WI38 (cell line): ENCODE measurements around the gene URB2.

Experiments used
- H3K4me3 ChIP-seq: 2 replicates; pipeline ENCODE4 v1.5.1; 2011; ENCODE audit warnings: low read depth, mild to moderate bottlenecking, control low read depth, low read length
- TF ChIP-seq, protein P1 (sequence below): IDR thresholded peaks from 2 replicates; pipeline ENCODE4 v1.5.1; 2012; ENCODE audit warnings: low read depth, mild to moderate bottlenecking, control low read depth, low read length

The URB2 gene

DNA sequence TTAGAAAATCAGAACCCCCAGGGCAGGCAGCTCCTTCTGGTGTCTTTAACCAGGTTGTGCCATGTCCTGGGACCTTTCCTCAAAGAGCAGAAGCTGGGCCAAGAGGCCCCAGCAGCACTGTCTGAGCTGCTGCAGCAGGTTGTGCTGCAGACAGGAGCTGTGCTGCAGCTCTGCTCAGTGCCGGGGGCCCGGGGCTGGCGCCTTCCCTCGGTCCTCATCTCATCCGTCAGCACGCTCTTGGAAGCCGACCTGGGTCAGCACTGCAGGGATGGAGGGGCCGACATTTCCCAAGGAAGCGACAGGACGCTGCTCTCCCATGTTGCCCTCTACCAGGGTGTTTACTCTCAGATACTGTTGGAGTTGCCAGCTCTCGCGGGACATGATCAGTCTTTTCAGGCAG is 11.7 kb downstream of the URB2 start:
- TF ChIP-seq, protein P1, sequence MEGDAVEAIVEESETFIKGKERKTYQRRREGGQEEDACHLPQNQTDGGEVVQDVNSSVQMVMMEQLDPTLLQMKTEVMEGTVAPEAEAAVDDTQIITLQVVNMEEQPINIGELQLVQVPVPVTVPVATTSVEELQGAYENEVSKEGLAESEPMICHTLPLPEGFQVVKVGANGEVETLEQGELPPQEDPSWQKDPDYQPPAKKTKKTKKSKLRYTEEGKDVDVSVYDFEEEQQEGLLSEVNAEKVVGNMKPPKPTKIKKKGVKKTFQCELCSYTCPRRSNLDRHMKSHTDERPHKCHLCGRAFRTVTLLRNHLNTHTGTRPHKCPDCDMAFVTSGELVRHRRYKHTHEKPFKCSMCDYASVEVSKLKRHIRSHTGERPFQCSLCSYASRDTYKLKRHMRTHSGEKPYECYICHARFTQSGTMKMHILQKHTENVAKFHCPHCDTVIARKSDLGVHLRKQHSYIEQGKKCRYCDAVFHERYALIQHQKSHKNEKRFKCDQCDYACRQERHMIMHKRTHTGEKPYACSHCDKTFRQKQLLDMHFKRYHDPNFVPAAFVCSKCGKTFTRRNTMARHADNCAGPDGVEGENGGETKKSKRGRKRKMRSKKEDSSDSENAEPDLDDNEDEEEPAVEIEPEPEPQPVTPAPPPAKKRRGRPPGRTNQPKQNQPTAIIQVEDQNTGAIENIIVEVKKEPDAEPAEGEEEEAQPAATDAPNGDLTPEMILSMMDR: no peak
- H3K4me3 ChIP-seq: no peak overlapping the region

DNA sequence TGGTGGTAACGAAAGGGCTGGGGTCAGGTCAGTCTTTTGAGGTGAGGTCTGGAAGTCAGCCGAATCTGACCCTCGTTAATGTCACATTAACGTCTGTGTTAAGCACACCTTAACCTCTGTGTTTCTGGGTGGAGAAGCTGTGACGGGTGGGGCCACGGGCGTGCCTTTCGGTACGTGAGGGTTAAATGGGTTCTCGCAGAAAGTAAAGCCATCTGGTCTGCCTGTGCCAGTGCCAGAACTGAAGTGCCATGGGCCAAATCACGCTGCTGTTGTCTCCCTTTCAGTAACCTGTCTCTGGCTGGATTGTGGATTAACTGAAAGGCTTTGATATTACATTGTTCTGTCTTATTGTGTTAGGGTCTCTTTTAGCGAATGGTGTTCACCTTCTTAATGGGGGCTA is 14.4 kb downstream of the URB2 start:
- TF ChIP-seq, protein P1: no peak
- no peak overlapping the region for H3K4me3 ChIP-seq

DNA sequence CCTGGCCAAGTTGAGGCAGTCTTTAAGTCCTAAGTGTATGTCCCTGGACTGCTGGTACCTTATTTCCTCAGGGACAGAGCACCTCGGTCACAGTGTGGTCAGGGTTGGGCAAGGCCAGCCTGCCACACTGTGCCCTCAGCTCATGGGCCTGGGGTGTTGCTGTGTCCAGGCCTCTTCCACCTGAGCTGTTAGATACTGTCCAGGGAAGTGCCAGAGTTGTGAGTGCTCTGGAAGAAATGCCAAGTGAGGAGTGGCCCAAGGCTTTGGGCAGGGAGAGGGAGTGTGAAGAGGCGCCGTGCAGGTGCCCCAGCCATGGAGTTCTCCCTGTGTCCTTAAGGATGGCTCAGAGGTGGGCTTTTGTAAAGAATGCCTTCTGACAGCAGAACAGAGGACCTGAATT is 15.3 kb downstream of the URB2 start:
- no peak overlapping the region for H3K4me3 ChIP-seq
- TF ChIP-seq, protein P1: no peak

DNA sequence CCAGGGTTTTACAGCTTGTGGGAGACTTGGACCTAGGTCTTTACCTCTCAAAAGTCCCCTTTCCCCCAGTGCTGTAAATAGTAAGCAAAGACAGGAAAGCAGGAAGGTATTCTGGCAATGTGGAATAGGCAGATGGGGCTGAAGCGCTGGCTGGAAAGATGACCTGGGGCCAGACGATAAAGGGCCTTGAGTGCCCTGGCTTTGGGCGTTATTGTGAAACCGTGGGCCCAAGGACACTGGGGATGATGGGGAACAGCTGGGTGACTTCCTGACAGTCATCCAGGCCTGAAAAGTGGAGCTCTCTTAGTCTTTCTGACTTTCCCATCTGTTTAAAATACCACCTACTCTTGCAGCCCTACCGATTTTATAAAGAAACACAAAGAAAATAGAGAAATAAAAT is 16.3 kb downstream of the URB2 start:
- TF ChIP-seq, protein P1: no peak
- H3K4me3 ChIP-seq: no peak overlapping the region

DNA sequence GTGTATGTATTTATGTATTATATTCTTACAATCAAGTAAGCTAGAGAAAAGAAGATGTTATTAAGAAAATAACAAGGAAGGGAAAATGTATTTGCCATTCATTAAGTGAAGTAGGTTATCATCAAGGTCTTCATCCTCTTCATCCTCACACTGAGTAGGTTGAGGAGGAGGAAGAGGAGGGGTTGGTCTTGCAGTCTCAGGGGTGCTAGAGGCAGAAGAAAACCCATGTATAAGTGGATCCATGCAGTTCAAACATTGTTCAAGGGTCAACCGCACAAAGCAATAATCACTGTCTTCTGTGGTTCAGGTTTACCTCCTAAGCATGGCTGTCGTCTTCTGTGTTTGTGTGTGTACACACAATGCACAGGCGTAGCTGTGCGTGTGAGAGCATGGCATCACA is 16.9 kb downstream of the URB2 start:
- TF ChIP-seq, protein P1: no peak
- H3K4me3 ChIP-seq: no peak overlapping the region

DNA sequence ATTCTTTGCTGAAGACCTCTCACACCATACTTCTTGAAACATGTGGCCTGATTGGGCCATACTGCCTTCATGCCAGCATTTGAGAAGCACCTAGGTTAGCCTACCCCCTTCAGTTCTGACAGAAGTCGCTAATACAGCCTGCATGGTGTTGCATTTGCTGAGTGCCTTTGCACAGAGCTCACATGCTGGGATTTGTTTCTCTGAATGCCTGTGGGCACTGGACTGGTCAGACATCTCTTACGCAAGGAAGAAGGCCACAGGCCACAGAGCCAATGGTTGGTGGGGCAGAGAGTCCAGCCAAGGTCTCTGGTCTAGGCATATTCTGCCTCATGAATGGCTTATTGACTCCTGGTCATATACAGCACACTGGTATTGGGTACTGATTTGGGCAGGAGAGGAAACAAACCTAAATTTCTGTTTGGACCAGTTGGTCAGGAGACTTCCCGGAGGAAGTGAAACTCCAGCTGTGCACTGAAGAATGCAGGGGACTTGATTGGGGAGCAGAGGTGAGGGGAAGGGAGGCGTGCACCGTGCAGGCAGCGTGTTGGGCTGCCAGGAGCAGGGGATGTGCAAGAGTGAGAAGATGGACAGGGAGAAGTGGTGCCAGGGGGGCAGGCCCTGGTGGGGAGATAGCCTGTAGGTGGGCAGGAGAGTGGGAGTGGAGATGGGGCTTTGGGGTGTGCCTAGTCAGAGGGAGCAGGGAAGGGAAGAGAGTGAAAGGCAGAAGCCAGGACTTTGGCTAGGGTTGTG is 18.1 kb downstream of the URB2 start:
- H3K4me3 ChIP-seq: no peak overlapping the region
- TF ChIP-seq, protein P1: no peak

GRCh38 chr1:229645324-229645993 is 19.4 kb downstream of the URB2 start:
- TF ChIP-seq, protein P1: no peak
- H3K4me3 ChIP-seq: no peak overlapping the region
